Epithelial cell of esophagus (primary cell): Measurements from ENCODE around the gene KCNH6.

Experiments
- DNase-seq: peaks from one replicate; pipeline ENCODE4 v3.0.0; 2010; ENCODE audit warnings: low read depth
- H3K4me3 ChIP-seq: 2 replicates; pipeline ENCODE4 v1.5.1; 2011; ENCODE audit warnings: mild to moderate bottlenecking, low read length, control low read depth
- CTCF ChIP-seq: IDR thresholded peaks from 2 replicates; pipeline ENCODE4 v1.5.1; 2011; ENCODE audit warnings: low read depth, mild to moderate bottlenecking, low read length, control low read depth, inconsistent platforms; ENCODE audit not compliant: insufficient read depth; ENCODE audit errors: missing control alignments

The KCNH6 gene

GRCh38 chr17:63515426-63515825, 7.7 kb upstream of the KCNH6 start:
- no peak for TF ChIP-seq CTCF
- DNase-seq, result no peak
- no peak overlapping the region for H3K4me3 ChIP-seq

DNA sequence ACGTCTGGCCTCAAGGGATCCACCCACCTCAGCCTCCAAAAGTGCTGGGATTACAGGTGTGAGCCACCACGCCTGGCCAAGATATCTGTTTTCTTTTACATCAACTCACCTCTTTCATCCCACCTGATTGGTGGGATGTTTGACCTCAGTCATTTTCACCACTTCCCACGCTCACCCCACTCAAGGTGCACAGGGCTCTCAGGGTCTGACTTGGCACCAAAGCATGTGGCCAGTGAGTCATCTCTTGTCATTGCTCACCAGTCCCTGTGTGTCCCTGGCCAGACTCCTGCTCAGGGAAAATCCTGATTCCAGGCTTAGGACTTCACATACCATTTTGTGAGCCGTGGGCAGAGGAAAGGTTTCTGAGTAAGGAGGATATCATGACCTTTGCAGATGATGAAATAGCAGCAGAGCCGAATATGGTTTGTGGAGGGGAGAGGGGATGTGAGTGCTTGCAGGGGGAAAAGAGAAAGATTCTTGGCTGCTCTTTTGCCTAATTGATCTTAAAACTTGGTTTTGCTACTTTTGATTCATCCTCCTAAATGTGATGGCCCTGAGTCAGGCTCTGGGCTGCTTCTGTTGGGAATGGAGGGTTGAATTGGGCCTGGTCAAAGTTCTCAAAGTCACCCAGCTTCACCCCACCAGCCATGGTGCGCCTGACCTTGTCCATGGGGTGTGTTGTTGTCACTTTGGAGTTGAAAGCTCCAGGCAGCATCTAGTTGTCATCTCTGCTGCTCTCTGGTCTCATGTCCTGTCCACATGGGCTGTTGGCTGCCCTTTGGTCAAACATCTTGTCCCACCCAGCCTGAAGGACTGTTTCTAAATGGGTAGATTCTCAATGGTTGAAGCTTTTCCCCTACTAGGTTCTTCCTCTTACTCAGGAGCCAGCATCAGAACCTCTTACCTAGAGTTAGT, 6.0 kb upstream of the KCNH6 start:
- DNase-seq, result peak; percentile 68
- H3K4me3 ChIP-seq, result no peak overlapping the region
- TF ChIP-seq CTCF, result no peak

- no peak for TF ChIP-seq CTCF
- no peak overlapping the region for H3K4me3 ChIP-seq
- DNase-seq, result no peak
These were observed 5.2 kb upstream of the KCNH6 start for GRCh38 chr17:63517825-63518534.

GRCh38 chr17:63519116-63519881, 3.9 kb upstream of the KCNH6 start:
- DNase-seq, result no peak
- no peak overlapping the region for H3K4me3 ChIP-seq
- TF ChIP-seq CTCF, result no peak

DNA sequence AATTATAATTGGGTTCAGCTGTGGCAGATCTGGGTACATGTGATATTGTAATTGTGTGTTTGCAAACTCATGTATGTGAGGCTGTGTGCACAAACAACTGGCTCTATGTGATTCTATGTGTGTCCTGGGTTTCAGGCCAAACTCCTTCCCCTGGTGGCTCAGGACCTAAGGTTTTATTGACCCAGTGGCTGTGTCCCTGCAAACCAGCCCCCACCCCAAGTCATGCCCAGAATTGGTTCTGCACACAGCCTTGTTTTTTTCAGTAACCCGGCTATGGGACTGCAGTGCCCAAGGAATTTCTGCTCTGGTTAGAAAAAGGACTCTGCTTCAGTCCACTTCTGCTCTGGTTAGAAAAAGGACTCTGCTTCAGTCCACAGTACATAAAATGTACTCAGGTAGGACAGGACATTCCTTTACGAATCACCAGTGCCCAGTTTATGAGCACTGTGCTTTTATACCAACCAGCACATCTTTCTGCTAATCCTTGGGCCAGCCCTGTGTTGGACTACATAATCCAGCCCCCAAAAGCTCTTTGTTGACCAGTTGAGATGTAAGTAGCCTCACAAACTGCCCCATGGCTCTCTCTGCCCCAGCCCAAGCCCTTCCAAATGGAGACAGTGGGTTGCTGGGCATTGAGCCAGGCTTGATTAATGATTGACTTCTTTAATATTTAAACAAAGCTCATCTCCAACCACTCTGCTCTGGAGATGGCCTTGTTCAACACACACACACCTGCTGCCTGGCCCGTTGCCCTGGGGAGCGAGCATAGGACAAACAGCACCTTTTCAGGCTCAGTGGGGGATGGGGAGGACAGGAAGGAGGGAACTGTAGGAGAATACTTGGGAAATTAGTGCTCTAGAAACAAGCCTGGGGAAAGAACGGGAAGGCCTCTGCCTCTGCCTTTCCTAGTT, 2.9 kb upstream of the KCNH6 start:
- H3K4me3 ChIP-seq, result no peak overlapping the region
- no peak for DNase-seq
- TF ChIP-seq CTCF, result no peak

DNA sequence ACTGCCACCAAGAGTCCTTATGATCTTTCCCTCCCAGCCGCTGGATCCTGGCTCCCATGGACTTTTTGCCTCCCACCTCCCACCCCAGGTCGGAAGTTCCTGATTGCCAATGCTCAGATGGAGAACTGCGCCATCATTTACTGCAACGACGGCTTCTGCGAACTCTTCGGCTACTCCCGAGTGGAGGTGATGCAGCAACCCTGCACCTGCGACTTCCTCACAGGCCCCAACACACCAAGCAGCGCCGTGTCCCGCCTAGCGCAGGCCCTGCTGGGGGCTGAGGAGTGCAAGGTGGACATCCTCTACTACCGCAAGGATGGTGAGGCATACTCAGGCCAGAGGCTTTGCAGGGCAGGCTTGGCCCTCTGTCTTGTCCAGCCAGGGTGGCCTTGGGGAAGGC, 893 bp downstream of the KCNH6 start:
- no peak overlapping the region for H3K4me3 ChIP-seq
- no peak for DNase-seq
- no peak for TF ChIP-seq CTCF
